NB4 (cell line): ENCODE measurements around the gene MADCAM1.

Experiments
- MYC ChIP-seq: IDR thresholded peaks from 2 replicates; pipeline ENCODE4 v1.6.1; 2011; ENCODE audit warnings: low read depth, low read length
- POLR2A ChIP-seq: IDR thresholded peaks from 2 replicates; pipeline ENCODE4 v1.6.1; 2011; ENCODE audit warnings: mild to moderate bottlenecking; ENCODE audit not compliant: insufficient read length; ENCODE audit errors: extremely low read depth
- TF ChIP-seq, protein P1 (sequence below): IDR thresholded peaks from one replicate; pipeline ENCODE4 v1.5.1; 2012; ENCODE audit warnings: low read depth, low read length

DNA sequence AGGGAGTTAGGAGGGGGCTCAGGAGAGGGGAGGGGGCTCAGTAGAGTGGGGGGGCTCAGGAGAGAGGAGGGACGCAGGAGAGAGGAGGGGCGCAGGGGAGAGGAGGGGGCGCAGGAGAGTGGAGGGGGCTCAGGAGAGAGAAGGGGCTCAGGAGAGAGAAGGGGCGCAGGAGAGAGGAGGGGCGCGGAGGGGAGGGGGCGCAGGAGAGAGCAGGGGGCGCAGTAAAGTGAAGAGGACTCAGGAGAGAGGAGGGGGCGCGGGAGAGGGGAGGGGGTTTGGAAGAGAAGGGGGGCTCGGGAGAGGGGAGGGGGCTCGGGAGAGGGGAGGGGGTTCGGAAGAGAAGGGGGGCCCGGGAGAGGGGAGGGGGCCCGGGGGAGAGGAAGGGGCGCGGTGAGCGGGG, 700 bp downstream of the MADCAM1 start:
- TF ChIP-seq, protein P1, sequence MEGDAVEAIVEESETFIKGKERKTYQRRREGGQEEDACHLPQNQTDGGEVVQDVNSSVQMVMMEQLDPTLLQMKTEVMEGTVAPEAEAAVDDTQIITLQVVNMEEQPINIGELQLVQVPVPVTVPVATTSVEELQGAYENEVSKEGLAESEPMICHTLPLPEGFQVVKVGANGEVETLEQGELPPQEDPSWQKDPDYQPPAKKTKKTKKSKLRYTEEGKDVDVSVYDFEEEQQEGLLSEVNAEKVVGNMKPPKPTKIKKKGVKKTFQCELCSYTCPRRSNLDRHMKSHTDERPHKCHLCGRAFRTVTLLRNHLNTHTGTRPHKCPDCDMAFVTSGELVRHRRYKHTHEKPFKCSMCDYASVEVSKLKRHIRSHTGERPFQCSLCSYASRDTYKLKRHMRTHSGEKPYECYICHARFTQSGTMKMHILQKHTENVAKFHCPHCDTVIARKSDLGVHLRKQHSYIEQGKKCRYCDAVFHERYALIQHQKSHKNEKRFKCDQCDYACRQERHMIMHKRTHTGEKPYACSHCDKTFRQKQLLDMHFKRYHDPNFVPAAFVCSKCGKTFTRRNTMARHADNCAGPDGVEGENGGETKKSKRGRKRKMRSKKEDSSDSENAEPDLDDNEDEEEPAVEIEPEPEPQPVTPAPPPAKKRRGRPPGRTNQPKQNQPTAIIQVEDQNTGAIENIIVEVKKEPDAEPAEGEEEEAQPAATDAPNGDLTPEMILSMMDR = no peak
- TF ChIP-seq POLR2A = no peak
- TF ChIP-seq MYC = no peak
